Prostate gland (tissue), 2 donors: ENCODE measurements around the gene B3GNT2.

Experiments used
- CTCF ChIP-seq, 4 experiments: fragments of 200-600 bp in 2 of 4; fragments of 450-650 bp in 2 of 4; sonication (generic) in 2 of 4; IDR thresholded peaks; 1 replicate in 3 of 4; 2 replicates in 1 of 4; pipeline ENCODE4 v1.5.1; 2016 to 2019; ENCODE audit warnings: antibody characterized with exemption in 4 of 4, mild to moderate bottlenecking in 2 of 4, moderate library complexity in 2 of 4
- POLR2A ChIP-seq: fragments of 450-650 bp; IDR thresholded peaks from one replicate; pipeline ENCODE4 v1.6.1; 2016; ENCODE audit warnings: antibody characterized with exemption, mild to moderate bottlenecking

DNA sequence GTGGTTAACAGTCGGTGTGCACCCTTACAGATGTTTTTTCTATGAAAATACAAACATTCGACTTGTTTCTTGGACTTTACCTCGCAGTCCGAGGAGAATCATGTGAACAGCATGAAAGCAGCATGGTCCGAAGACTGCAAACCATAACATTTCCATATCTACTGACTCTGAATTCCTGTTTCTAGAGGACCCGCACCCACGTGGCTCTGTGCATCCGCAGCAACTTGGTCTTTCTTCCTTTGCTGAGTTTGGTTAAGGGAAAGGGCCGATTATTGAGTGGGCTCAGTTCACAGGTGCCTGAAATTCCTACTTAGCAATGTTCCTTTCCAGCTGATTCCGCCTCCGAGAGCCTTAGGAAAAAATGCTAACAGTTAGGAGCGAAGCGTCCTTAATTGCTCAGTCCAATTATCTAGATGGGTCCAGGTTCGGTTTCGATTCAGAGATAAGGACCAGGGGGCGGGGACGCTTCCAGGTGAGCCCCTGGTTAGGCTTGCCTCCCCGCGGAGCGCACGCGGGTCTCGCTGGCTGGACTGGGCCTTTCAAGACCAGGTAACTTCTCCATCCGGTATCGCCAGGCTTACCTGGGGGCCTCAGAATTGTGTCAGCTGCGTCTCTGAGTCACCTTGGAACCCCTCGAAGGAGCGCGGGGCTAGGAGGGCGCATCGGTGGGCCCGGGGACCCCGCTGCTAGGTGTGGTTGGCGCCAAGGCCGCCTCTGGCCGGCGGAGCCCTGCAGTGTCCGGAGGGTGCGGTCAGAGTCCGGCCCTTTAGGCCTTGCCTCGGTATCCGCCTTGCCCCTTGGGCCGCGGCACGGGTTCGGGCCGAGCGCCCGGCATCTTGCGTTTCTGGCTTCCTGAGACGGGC is 1.1 kb upstream of the B3GNT2 start:
- TF ChIP-seq CTCF (IDR thresholded peaks at IDR 0.05) (no peak), POLR2A (no peak)
